RCC 7860 (cell line): Measurements from ENCODE around the gene DAZAP1.
"Not testable (repeated sequence)": the region's sequence is repeated elsewhere in the genome, so short reads cannot be mapped to it uniquely, and the experiment has no call there.

Experiments
- DNase-seq: peaks from one replicate; pipeline ENCODE4 v3.0.0-alpha.2; 2015; ENCODE audit warnings: low spot score
- FAIRE-seq: peaks from 2 replicates; lab custom pipeline; 2012; peaks lifted over from hg19 to GRCh38; lab: Jason Lieb, UNC

DAZAP1 gene

DNA sequence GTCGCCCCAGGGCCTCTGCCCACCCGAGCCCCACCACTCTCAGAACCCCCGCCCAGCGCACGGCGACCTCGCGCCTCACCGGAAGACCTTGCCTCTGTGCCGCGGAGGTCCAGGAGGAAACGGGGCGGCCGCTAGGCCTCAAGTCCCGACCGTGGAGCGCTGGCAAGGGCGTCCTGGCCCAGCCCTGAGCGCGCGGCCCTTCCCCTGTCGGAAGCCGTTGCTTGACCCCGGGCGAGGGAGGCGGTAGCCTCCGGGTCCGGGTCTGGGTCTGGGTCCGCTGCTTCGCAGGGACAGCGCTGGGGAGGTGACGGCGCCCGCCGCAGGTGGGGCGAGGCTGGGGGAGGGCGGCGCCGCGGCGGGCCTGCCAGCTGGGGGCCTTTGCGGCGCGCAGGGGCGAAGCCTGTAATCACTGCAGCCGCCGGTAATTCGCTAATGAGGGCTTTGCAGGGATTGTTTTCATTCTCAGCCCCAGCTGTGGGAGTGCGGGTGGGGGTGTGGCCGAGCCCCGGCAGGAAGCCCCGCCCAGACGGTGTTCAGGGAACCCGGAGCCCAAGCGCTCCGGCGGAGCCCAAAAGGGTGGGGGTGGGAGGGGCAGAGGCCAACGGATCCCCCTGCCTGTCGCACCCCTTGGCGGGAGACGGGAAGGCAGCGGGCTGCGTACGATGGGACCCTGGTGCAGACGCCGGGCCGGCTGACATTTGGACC is 63.1 kb downstream of the DAZAP1 start:
- no peak for DNase-seq
- no peak for FAIRE-seq

DNA sequence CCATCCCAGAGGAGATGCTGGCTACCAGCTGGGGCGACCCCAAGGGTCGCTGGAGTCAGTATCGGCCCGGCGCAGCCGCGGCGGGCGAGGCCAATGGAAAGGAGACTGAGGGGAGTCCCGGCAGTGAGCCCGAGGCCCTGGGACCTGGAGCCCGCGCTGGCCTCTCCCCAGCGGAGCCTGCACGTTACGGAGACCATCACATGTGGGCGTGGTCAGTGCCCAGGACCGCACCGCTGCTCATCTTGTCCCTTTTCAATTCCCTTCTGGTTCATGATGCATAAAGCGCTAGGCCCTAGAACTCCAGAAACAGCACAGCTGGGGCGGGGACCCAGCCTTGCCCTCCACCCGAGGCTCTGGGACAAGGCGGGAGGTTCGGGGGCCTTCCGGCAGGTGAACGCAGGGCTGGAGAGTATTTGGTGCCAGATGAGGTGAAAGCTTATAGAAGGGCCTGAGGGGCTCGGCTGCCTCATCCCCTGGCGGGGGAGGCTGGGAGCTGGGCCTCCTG is 63.7 kb downstream of the DAZAP1 start:
- no peak for FAIRE-seq
- DNase-seq: no peak

DNA sequence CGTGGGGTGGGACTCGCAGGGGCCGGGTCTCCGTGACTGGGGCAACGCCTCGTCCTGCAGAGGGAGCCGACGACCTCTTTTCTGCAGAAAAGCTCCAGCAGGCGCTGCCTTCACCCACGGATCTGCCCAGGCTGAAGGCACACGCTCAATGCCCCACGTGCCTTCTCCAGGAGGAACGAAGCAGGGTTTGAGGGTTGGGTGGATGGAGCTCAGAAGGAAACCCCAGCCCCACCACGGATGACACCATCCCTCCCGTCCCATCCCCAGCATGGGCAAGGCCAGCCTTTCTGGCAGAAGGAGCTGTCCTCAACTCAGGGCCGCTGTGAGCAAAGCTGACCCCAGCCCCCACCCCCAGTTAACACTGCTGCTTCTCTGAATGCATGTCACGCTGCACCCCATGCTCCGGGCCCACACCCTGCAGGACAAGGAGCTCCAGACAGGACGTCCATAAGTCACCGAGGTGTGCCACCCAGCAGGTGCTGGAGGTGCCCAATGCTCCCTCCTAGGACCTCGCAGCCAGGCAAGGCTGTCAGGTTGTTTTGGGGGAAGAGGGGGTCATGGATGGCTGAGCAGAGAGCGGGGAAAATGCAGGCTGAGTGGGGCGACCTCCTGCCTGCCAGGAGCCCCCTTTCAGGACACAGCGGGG is 64.3 kb downstream of the DAZAP1 start:
- FAIRE-seq (no peak), DNase-seq (no peak)

DNA sequence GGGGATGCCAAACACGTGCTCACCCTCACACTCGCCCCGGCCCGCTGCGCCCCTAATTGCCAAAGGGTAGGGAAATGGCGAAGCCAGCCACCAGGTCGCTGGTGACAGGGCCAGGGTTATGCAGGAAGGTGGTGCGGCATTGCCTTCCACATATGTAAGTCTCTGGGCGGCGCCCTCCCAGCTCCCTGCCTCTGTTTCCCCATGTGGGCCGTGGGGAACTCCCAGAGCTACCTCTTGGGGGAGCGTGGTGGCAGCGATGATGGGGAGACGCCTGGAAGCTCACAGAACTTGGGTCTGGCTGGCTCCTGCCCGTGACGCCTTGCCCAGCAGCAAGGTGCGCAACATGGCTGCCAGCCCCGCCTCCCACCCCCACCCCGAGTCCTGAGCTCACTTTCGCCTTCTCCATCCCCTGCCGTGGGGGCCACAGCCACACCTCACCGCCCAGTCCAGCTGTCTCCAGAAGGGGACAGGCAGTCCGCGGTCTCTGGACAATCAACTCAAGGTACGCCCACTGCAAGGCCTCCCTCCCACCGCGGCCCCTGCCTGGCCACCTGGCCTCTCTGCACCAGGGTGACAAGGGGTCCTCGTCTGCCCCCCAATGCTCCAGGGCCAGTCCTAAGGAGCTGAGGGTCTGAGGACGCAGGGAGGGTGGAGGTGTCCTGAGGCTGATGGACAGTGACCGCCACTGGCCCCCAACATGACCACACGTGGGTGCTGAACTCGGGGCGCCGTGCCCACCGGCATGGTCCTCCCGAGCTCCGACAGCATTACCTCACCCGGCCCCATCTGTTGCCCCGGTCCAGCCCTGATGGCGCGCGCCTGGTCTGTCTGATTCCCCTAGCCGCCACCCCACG is 65.1 kb downstream of the DAZAP1 start:
- DNase-seq (no peak), FAIRE-seq (no peak)

DNA sequence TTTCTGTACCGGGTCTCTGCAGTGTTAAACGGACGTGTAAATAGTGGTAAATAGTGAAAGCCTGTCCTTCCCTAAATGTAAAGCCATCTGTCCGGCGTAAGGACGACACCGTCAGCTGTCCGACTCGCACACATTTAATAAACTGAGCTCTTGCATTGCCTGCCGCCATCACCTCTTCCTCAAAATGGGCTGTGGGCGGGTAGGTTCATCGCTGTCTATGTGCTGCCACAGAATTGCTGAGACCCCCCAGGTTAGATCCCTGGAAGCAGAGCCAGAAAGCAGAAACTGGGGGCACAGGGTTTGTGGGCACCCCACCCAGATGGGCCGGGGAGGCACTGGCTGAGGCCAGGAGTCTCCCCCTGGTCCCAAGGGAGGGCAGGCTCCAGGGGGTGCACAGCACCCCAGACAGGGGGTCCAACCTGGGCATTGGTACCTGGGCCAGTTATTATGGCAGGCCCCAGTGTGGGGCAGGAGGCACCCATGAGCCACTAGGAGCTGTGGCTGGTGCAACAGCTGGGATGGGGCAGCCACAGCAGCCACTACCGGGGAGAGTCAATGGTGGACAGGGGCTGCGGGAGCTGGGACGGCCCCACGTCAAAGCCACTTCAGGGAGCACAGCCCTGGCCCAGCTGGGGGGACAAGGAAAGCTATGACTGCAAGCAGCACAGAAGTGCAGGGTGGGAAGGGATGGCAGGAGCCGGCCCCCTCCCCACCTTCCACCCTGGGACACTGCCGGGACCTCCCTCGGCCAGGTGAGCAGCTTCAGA is 65.9 kb downstream of the DAZAP1 start:
- no peak for DNase-seq
- no peak for FAIRE-seq

DNA sequence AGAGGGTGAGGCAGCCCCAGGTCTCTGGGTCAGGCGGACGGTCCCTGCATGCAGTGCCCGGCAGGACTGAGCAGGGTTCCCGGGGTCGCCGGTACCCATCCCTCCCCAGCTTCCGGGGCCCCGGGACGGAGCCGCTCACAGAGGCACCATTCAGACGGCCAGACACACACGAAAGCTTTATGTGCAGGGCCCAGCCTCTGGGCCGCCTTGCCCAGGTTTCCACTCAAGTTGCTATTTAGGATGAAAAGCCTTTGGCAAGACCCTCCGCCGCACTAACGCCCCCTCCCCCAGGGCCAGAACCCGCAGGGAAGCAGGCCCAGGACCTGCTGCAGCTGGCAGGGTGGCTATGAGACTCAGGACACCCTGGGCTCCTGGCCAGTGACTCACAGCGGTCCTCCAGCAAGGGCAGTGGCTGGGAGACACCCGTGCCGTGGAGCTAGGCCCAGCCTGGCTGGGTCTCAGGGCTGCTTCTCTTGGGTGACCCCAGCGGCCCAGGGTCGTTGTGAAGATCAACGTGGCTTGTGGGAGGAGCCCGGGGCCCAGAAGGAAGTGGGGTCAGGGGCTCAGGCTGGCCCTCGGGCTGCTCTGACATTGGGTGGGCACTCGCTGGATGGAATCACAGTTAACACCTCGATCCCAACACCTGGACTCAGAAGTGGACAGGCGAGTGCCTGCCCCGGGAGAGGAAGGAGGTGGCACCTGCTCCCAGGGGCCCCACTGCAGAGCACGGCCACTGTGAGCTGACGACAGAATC is 66.8 kb downstream of the DAZAP1 start:
- DNase-seq (no peak), FAIRE-seq (no peak)

DNA sequence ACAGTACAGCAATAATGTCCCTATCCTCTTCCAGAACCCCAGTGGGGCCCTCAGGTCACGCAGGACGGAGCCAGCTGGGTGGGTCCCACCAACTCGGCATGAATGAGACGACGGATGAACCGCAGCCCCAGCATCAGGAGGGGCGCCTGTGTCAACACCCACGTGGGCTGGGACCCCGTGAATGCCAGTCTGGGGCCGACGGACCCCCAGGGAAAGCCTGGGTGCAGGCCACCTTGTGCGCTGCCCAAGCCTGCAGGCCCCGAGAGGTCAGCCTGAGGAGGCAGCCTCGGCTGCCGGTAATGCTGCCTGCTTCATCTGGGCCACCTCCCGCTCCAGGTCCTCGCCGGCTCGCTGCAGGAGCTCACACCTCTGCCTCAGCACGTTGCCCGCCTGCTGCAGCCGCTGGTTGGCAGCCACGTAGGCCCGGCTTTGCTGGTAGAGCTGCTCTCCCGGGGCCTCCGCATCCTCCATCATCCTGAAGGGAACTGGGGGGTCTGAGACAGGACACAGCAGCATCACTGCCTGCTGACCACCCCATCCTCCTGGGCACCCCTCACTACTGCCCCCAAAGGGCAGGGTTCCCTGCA is 67.5 kb downstream of the DAZAP1 start:
- FAIRE-seq (no peak), DNase-seq (no peak)

DNA sequence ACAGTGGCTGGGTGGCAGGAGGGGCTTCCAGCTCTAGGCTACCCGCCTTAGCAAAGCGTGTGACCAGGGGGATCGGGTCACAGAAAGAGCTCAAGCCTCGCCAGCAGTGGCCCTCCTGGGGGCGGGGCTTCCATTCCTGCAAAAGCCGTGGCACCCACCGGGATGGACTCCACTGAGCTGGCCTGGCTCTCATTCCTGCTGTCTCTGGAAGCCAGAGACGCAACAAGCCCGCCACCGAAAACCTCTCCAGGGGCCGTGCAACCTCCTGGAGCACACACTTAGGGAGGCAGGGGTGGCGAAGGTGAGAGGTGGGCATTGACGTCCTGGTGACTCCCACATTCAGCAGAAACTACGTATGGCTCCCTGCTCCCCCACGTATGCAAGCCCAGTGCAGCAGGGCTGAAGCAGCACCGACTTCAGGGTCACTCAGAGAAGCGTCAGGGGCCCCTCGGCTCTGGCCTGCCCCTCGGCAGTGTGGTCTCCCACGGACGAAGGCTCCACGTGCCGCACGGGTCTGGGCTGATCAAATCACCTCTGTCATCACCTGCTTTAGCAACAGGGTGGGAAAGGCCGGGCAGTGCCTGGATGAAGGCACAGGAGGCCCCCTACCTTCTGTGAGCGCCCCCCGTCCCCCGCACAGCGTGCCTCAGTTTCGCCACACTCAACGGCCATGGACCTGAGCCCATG is 68.5 kb downstream of the DAZAP1 start:
- DNase-seq: no peak
- FAIRE-seq: no peak

DNA sequence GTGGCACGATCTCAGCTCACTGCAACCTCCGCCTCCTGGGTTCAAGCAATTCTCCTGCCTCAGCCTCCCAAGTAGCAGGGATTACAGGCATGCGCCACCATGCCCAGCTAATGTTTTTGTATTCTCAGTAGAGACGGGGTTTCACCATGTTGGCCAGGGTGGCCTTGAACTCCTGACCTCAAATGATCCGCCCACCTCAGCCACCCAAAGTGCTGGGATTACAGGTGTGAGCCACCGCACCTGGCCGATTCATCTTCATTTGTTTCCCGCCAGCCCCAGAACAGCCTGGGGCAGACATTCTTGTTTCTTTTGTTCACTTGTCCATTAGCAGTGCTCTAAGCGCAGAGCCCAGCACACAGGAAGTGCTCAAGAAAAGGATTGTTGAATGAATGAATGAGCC is 69.7 kb downstream of the DAZAP1 start:
- FAIRE-seq: not testable (repeated sequence)

DNA sequence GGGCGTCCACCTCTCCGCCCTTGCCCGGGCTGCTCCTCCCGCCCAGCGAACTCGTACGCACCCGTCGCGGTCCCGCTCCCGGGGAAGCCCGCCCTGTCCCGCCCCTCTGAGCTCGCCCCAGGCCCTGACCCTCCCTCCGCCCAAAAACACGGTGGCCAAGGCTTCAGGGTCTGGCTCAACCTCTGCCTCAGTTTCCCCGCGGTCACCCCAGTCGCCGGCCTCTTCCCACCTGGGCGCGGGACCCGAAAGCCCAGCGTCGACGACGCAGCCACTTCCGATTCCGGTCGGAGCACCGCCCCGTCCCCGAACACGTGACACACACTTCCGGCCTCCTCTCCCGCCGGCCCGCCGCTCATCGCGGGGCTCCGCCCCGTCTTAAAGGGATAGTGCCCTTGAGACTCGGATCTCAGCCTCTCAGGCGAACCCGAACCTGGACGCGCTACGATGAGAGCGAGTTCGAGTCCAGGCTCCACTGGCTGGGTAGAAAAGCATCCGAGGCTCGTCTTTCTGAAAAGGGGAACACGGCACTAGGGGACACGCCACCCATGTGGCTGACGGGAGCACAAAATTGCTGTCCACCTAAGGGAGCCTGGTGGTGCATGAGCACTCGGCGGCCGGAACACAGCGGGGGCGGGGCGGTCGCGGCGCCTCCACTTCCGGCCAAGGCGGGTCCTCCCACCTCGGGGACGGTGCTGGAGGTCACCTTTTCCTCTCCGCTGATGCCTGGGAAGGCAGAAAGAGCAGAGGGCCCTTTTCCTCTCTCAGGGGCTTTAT is 71.7 kb downstream of the DAZAP1 start, which contains the start of gene C19orf25:
C19orf25 (minus strand) TSS at position 282 of the 774 bp plus-strand sequence. CDS start 312 bp downstream, outside the sequence.
- peak; percentile 86 for DNase-seq
- peak; percentile 81 for FAIRE-seq

More for the DNA sequence above, 69.7 kb downstream of the DAZAP1 start:
- not testable (repeated sequence) for DNase-seq

DNA sequence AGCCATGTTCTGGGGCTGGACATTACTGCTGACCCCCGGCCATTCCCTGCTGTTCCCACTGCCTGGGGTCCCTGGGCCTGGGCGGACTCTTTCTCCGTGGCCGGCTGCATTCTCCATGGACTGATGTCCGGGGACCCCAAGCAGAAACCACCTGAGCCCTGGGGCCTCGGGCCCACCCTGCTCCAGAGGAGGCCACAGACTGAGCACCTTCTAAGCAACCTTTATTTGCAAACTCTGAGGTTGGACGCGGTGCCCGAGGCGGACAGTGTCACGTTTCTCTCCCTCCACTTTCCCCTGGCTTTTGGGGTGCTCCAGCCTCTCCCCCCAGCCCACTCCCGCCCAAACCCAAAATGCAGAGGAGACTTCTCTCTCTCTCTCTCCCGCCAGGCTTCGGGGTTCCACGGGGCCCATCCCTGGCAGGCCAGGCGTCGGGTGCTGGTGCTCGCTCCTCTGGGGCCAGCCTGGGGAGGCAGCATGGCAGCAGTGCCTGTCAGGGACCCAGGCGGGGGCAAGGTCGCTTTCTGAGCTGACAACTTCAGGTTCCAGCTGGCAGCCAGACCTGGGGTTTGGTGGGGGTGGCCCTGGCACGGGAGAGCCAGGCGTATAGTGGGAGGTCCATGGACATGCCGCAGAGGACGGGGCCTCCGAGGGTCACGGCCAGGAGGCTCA is 74.0 kb downstream of the DAZAP1 start:
- FAIRE-seq (no peak), DNase-seq (no peak)

DNA sequence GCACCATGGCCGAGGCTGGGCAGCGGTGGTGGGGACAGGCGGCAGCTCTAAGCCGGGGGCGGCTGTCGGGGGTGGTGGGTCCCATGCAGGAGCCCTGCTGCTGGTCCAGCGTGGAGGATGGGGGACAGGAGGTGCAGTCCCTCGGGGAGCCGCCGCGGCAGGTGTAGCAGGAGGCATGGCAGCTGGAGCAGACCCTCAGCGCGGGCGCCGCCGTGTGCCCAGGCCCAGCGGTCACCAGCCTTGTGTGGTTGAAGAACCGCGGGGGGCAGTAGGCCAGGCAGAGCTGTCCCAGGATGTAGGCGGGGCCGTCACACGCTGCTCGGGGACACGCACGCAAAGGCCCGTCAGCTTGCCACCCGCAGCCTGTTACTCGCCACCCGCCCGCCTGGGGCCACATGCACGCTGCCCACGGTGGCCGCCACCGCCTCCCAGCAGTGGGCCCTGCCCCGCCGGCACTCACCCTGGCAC is 74.5 kb downstream of the DAZAP1 start:
- no peak for FAIRE-seq
- DNase-seq: no peak

DNA sequence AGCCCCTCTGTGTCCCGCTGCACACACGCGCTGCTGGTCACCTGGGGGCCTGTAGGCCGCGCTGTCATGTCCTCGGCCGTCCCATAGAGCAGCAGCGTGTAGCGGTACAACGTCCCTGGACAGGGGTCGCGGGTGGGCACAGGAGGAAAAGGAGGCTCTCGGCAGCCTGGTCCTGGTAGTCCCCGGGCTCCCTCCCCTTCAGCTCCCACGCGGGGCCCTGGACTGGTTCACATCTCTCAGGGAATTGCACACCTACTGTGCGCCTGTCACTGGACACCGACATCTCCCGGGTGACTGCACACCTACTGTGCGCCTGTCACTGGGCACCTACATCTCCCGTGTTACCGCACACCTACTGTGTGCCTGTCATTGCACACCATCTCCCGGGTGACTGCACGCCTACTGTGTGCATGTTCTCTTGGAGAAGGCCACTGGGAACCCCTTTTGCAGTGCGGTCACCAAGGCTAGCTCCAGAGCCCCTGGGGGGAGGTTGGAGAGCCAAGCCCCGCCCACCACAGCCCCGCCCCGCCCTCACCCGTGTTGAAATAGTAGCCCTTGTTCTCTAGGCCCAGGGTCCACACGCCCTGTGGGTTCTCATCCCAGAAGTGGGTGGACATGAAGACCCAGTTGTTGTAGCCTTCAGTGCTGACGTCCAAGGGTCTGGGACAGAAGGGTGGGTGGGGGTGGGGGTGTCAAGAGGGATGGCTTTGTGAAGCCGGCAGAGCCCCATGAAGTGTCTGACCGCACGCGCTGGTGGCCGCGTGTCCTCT is 75.2 kb downstream of the DAZAP1 start:
- FAIRE-seq: no peak
- no peak for DNase-seq

DNA sequence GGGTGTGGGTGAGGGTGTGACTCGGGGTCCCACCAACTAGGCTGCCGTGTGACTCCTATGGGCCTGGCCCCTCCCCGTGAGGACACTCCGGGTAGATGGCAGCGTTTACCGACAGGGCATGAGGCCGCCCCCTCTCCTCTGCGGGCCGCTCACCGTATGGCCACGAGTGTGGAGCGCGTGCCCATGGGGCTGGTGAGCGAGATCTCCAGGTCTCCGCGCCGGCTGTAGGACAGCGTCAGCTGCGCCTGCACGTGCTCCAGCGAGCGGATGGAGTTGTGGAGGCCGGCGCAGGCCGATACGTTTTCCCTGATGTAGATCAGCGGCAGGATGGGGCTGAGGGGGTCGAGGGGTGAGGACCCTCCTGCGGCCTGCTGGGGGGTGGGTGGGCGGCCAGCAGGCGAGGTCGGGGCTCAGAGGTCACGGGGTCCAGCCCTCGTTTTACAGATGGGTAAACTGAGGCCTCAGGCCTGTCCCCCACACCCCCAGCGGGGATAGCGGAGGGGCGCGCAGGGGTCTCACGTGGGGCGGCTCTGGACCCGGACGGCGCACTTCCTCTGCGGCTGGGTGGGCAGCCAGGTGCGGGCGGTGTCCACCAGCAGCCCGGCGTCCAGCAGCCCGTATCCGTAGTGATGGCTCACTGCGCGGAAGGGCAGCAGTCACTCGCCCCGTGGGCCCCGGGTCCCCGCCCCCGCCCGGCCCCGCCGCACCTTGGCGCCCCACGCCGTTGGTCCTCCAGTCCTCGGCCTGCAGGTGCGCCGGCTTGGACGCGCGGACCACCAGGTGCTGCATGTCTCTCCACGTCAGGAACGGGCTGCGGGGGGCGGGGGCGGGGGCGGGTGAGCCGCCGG is 76.0 kb downstream of the DAZAP1 start:
- no peak for FAIRE-seq
- DNase-seq: no peak

DNA sequence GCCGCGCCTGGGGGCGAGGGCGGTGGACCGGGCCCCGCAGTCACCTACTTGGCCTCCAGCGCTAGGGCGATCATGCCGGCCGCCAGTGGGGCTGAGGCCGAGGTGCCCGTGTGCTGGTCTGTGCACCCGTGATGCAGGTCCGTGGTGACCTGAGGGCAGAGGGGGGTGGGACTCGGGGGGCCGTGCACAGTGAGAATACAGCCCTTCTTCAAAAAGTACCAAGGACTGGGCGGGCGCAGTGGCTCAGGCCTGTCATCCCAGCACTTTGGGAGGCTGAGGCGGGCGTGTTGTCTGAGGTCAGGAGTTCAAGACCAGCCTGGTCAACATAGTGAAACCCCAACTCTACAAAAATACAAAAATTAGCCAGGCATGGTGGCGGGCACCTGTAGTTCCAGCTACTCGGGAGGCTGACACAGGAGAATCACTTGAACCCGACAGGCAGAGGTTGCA is 76.6 kb downstream of the DAZAP1 start:
- FAIRE-seq (no peak), DNase-seq (no peak)
